ENCODE results near the gene DHRS7.

Gene DHRS7

DNA sequence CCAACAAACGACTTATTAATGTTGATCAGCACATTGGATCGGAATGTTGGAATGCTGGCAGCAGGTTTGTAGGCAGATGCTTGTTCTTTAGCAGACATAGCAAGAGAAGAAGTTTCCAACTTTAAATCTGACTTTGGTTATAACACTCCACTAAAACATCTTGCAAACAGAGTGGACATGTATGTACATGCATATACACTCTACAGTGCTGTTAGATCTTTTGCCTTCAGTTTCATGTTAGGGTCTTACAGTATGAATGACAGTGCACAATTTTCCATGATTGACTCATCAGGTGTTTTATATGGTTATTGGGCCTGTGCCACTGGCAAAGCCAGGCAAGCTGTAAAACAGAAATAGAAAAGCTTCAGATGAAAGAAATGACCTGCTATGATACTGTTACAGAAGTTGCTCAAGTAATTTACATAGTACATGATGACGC, 14.3 kb upstream of the DHRS7 start:
- Histone ChIP-seq H3K9me3 (no peaks in the 10 kb centered on the region), H3K4me1 (no peaks in the 10 kb centered on the region), H3K27me3 (no peaks in the 10 kb centered on the region), H3K4me3 (ENCODE audit: low read depth, low read length) (no peak overlapping the region), H3K36me3 (no peaks in the 10 kb centered on the region)
- DNase-seq = no peak
- TF ChIP-seq, protein P1, sequence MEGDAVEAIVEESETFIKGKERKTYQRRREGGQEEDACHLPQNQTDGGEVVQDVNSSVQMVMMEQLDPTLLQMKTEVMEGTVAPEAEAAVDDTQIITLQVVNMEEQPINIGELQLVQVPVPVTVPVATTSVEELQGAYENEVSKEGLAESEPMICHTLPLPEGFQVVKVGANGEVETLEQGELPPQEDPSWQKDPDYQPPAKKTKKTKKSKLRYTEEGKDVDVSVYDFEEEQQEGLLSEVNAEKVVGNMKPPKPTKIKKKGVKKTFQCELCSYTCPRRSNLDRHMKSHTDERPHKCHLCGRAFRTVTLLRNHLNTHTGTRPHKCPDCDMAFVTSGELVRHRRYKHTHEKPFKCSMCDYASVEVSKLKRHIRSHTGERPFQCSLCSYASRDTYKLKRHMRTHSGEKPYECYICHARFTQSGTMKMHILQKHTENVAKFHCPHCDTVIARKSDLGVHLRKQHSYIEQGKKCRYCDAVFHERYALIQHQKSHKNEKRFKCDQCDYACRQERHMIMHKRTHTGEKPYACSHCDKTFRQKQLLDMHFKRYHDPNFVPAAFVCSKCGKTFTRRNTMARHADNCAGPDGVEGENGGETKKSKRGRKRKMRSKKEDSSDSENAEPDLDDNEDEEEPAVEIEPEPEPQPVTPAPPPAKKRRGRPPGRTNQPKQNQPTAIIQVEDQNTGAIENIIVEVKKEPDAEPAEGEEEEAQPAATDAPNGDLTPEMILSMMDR (IDR thresholded peaks at IDR 0.05; ENCODE audit: low read depth, low read length) = no peak

DNA sequence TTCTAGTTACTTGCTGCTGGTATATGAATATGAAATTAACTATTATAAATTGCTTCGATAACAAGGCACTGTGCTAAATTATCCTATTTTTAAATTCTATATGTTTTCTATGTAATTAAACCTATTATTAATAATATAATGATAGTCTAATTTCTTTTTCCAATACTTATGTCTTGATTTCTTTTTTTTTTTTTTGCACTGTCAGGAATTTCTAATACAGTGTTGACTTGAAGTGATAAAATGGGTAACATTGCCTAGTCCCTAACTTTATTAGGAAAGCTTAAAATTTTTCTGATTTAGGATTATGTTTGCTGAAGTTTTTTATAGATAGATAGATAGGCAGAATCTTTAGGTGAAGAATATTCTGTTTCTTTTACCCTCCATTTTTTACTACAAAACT, 13.6 kb upstream of the DHRS7 start:
- no peak overlapping the region for H3K4me3 ChIP-seq (ENCODE audit: low read depth, low read length)
- DNase-seq = no peak
- H3K9me3 ChIP-seq = no peaks in the 10 kb centered on the region
- TF ChIP-seq, protein P1 (IDR thresholded peaks at IDR 0.05; ENCODE audit: low read depth, low read length) = no peak
- H3K36me3 ChIP-seq = no peaks in the 10 kb centered on the region
- no peaks in the 10 kb centered on the region for H3K4me1 ChIP-seq
- H3K27me3 ChIP-seq = no peaks in the 10 kb centered on the region

DNA sequence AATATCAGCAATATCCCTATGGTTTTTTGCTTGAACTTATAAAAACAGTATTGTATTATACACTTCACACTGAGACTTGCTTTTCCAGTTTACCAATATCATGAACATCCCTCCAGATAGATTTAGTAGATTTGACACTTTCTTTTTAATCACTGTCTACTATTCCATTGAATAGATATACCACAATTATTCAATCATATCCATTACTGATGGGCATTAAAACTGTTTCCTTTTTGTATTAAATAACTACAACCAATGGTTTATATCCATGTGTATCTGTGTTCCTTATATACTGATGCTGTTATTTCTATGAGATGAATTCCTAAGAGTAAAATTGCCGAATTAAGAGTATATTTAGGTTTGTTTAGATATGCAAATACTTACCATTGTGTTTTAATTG, 13.0 kb upstream of the DHRS7 start:
- Histone ChIP-seq H3K9me3 (no peaks in the 10 kb centered on the region), H3K27me3 (no peaks in the 10 kb centered on the region), H3K4me1 (no peaks in the 10 kb centered on the region), H3K4me3 (ENCODE audit: low read depth, low read length) (no peak overlapping the region), H3K36me3 (no peaks in the 10 kb centered on the region)
- TF ChIP-seq, protein P1 (IDR thresholded peaks at IDR 0.05; ENCODE audit: low read depth, low read length) = no peak
- no peak for DNase-seq

DNA sequence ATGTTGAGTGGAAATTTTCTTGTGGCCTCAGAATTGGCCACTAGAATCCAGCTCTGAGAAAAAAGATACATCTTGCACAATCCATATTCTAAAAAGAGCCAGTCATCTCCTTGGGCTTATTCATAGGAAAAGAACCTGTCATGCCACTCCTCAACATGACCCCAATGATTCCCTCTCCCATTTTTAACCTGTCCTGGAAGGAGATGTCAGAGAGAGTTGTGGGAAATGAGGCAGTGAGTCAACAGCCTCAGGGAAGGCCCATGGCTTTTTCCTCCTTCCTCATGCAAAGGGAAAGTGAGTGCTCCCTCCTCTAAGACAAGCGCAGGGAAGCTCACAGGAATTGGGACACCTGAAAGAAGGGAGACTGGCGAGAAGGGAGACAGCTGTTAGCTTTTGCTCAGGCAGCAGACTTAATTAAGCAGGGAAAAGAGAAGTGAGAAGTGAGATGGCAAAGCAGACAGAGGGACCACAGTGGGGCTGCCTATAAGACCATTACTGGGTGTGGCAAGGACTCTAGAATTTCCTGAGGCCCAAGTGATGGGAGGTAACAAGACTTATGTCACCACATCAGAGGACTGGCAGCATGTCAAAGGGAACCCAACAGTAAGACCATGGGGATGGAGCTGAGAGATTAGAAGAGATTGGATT, 10.2 kb upstream of the DHRS7 start:
- no peaks in the 10 kb centered on the region for H3K4me1 ChIP-seq
- no peak overlapping the region for H3K4me3 ChIP-seq (ENCODE audit: low read depth, low read length)
- DNase-seq = no peak
- TF ChIP-seq, protein P1 (IDR thresholded peaks at IDR 0.05; ENCODE audit: low read depth, low read length) = no peak
- no peaks in the 10 kb centered on the region for H3K27me3 ChIP-seq
- no peaks in the 10 kb centered on the region for H3K9me3 ChIP-seq
- no peaks in the 10 kb centered on the region for H3K36me3 ChIP-seq

DNA sequence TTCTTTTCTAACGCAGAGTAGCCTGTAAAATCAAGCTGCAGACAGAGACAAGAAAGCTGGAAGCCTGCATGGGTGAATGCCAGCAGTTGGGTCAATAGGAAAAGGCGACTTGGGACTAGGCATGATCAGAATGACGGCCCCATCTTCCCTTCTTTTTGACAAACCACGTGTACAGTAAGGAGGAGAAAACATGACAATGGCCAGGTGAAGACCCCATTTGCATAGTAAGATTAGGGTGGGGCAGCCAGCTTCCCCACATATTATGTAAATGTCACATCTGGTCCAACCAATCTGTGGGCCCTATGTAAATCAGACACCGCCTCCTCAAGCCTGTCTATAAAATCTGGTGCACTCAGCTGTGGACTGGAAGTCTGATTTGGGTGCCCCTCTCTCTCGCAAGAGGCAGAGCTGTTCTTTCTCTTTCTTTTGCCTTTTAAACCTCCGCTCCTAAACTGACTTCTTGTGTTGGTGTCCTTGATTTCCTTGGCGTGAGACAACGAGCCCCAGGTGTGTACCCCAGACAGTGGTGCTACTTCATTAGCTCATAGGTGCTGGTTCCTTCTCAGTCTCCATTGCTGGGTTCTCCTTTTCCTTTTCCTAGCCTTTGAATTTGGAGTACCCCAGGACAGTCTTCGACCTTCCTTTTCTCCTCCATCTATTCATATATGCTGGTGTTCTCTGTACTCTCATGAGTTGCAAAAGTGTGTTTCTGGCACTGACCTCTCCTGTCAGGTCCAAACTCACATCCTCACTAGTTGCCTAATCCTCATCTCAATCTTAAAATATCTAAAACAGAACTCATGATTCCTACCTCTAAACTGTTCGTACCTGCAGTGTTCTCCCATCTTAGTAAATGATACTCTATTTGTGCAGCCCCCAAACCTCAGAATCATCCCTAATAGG, 9.4 kb upstream of the DHRS7 start:
- peak overlapping the region; percentile 29; the same call in 1 of the 2 replicates for H3K4me3 ChIP-seq (ENCODE audit: low read depth, low read length)
- H3K4me1 ChIP-seq = no peaks in the 10 kb centered on the region
- H3K27me3 ChIP-seq = no peaks in the 10 kb centered on the region
- TF ChIP-seq, protein P1 (IDR thresholded peaks at IDR 0.05; ENCODE audit: low read depth, low read length) = no peak
- H3K9me3 ChIP-seq = no peaks in the 10 kb centered on the region
- no peaks in the 10 kb centered on the region for H3K36me3 ChIP-seq
- DNase-seq = peak; percentile 34

DNA sequence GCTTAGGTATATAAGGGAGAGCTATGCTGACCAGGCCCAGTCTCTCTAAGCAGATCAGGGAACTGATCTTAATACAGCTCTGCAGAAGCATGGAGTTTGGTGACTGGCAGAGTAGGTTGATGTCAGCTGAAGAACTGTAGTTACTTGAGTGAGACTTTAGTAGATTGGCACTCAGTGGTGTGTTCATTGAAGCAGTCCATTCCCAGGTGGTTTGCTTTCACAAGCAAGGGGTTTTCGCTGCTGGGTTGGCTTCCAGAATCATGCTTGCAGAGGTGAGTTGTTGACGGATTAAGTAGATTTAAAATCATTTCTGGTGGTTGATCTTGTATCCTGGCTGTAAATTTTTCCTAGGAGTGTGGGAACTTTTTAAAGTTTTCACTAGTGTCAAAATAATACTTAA, 6.5 kb upstream of the DHRS7 start:
- no peaks in the 10 kb centered on the region for H3K27me3 ChIP-seq
- no peak overlapping the region for H3K4me3 ChIP-seq (ENCODE audit: low read depth, low read length)
- TF ChIP-seq, protein P1 (IDR thresholded peaks at IDR 0.05; ENCODE audit: low read depth, low read length) = no peak
- no peaks in the 10 kb centered on the region for H3K36me3 ChIP-seq
- no peak for DNase-seq
- no peaks in the 10 kb centered on the region for H3K9me3 ChIP-seq
- no peaks in the 10 kb centered on the region for H3K4me1 ChIP-seq

All from BE2C (cell line).